ENCODE results near the gene NUP214. TPM values are rescaled to one million over a fixed set of nuclear protein-coding genes. Genes with fewer than 3 reads are reported as not detected.
A peak's percentile ranks its signal among the peaks of the same experiment; 100 is the strongest.

NUP214 gene
- total and polyA plus RNA-seq, 2 of the 4 experiments (the other 2 are of a cell fraction) = 7.9 to 13.4 TPM

GRCh38 chr9:131254626-131255025 is 129.2 kb downstream of the NUP214 start:
- Histone ChIP-seq H2BK15ac (ENCODE audit: low read depth, low read length) (0 out of 3 replicates have a peak overlapping the region, but pooled peaks have one; percentile 13), H3K27ac (ENCODE audit: insufficient read depth, low read length) (no peak overlapping the region), H4K91ac (ENCODE audit: insufficient read depth, low read depth, low read length) (no peak overlapping the region), H3K9ac (ENCODE audit: low read depth, low read length) (no peak overlapping the region), H4K20me1 (ENCODE audit: insufficient read depth, low read length) (no peaks in the 10 kb centered on the region), H2AK9ac (replicated peaks; ENCODE audit: low read depth, low read length, poor library complexity) (peak overlapping the region; percentile 81), H3K9me1 (ENCODE audit: insufficient read depth, low read length) (peaks cover 6% of the 10 kb centered on the region; the same call in 1 of the 2 replicates), H3K4ac (ENCODE audit: low read depth, low read length) (no peak overlapping the region), H2AFZ (replicated peaks; ENCODE audit: low read length, poor library complexity) (no peak overlapping the region), H3K14ac (replicated peaks; ENCODE audit: low read depth, low read length) (no peak overlapping the region), H3K36me3 (ENCODE audit: control insufficient read depth, insufficient read depth, low read length) (no peaks in the 10 kb centered on the region), H3K79me1 (ENCODE audit: low read depth in 1 of 2, low read length in 2 of 2) (0 out of 4 replicates have a peak, but pooled peaks cover 0 to 2% of the 10 kb centered on the region in 2 experiments), H3K56ac (ENCODE audit: extremely low read depth, insufficient read depth, low read length) (no peak overlapping the region), H3K9me3 (ENCODE audit: control insufficient read depth, insufficient read depth, low read length) (no peaks in the 10 kb centered on the region), H3K27me3 (ENCODE audit: control insufficient read depth, insufficient read depth, low read length) (no peaks in the 10 kb centered on the region), H4K5ac (ENCODE audit: low read depth, low read length) (no peak overlapping the region), H3K4me3 (ENCODE audit: insufficient read depth, low read depth, low read length) (no peak overlapping the region), H2AK5ac (ENCODE audit: low read depth, low read length) (no peak overlapping the region), H2BK20ac (ENCODE audit: low read depth, low read length) (no peak overlapping the region), H3K4me1 (ENCODE audit: control insufficient read depth, insufficient read depth, low read length) (peaks cover 10% of the 10 kb centered on the region), H2BK120ac (ENCODE audit: low read depth, low read length) (no peak overlapping the region), H3K23ac (ENCODE audit: low read depth, low read length) (no peak overlapping the region), H3K4me2 (ENCODE audit: low read depth, low read length) (no peak overlapping the region), H2BK5ac (ENCODE audit: low read depth, low read length, poor library complexity, severe bottlenecking) (no peak overlapping the region), H3K18ac (ENCODE audit: low read depth, low read length) (no peak overlapping the region), H4K8ac (ENCODE audit: low read depth in 2 of 2, low read length in 2 of 2) (no peak overlapping the region)
- no peak for TF ChIP-seq USF2 (IDR thresholded peaks at IDR 0.05; ENCODE audit: low read depth, low read length)
- TF ChIP-seq MXI1 (IDR thresholded peaks at IDR 0.05; ENCODE audit: borderline replicate concordance, low read depth, low read length) = no peak
- no peak for TF ChIP-seq POLR2A (IDR thresholded peaks at IDR 0.05; ENCODE audit: low read depth, low read length)
- TF ChIP-seq ELK1 (IDR thresholded peaks at IDR 0.05; ENCODE audit: borderline replicate concordance, low read depth, low read length) = no peak
- TF ChIP-seq, protein P1, sequence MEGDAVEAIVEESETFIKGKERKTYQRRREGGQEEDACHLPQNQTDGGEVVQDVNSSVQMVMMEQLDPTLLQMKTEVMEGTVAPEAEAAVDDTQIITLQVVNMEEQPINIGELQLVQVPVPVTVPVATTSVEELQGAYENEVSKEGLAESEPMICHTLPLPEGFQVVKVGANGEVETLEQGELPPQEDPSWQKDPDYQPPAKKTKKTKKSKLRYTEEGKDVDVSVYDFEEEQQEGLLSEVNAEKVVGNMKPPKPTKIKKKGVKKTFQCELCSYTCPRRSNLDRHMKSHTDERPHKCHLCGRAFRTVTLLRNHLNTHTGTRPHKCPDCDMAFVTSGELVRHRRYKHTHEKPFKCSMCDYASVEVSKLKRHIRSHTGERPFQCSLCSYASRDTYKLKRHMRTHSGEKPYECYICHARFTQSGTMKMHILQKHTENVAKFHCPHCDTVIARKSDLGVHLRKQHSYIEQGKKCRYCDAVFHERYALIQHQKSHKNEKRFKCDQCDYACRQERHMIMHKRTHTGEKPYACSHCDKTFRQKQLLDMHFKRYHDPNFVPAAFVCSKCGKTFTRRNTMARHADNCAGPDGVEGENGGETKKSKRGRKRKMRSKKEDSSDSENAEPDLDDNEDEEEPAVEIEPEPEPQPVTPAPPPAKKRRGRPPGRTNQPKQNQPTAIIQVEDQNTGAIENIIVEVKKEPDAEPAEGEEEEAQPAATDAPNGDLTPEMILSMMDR (conservative IDR thresholded peaks at IDR 0.05; ENCODE audit: low read depth, low read length) = no peak
- TF ChIP-seq BHLHE40 (IDR thresholded peaks at IDR 0.05; ENCODE audit: low read depth, low read length) = no peak
- TF ChIP-seq MAZ (IDR thresholded peaks at IDR 0.05; ENCODE audit: borderline replicate concordance, low read depth, low read length) = no peak
- no peak for TF ChIP-seq MAFK (IDR thresholded peaks at IDR 0.05; ENCODE audit: low read depth, low read length)
- no peak for TF ChIP-seq SMC3 (IDR thresholded peaks at IDR 0.05; ENCODE audit: low read depth, low read length)
- TF ChIP-seq FOS (IDR thresholded peaks at IDR 0.05; ENCODE audit: low read depth, low read length) = no peak
- TF ChIP-seq RAD21 (IDR thresholded peaks at IDR 0.05; ENCODE audit: low read length) = no peak
- TF ChIP-seq NFE2L2 (IDR thresholded peaks at IDR 0.05; ENCODE audit: low read depth, low read length) = no peak
- TF ChIP-seq CHD1 (IDR thresholded peaks at IDR 0.05; ENCODE audit: low read depth, low read length) = no peak
- TF ChIP-seq CEBPB (IDR thresholded peaks at IDR 0.05; ENCODE audit: low read depth, low read length) = no peak
- no peak for TF ChIP-seq RCOR1 (IDR thresholded peaks at IDR 0.05; ENCODE audit: insufficient replicate concordance, low read length)
- no peak for TF ChIP-seq RFX5 (IDR thresholded peaks at IDR 0.05; ENCODE audit: low read depth, low read length)
- intact Hi-C loops (cut with micrococcal nuclease) (no loop called here), in situ Hi-C loops (cut with MboI; ENCODE audit: low sequenced_read_pairs) (no loop called here), dilution Hi-C loops (cut with HindIII; ENCODE audit: low sequenced_read_pairs, unreplicated experiment) (no loop called here)
- WGBS, 2 experiments (ENCODE audit: extremely low coverage in 2 of 2, insufficient read length in 1 of 2) = 83% methylated on average over 6 of the region's 14 CpGs; no CpG with 5 or more reads in 1 of the 2 experiments
- ChIA-PET POLR2A (ENCODE audit: unreplicated experiment) (no interaction called here), CTCF (no interaction called here)
- BruUV-seq (replicated peaks) = no TSS peak
- no peak for DNase-seq
- no peak for ATAC-seq (ENCODE audit: low read depth)
